Endothelial cell of hepatic sinusoid (primary cell): Measurements from ENCODE around the gene SNTG2.

Source experiments
- in situ Hi-C: cut with HindIII; loops from 2 replicates; pipeline ENCODE4 v1.10.0; 2017; ENCODE audit warnings: low sequenced_read_pairs

SNTG2 gene

DNA sequence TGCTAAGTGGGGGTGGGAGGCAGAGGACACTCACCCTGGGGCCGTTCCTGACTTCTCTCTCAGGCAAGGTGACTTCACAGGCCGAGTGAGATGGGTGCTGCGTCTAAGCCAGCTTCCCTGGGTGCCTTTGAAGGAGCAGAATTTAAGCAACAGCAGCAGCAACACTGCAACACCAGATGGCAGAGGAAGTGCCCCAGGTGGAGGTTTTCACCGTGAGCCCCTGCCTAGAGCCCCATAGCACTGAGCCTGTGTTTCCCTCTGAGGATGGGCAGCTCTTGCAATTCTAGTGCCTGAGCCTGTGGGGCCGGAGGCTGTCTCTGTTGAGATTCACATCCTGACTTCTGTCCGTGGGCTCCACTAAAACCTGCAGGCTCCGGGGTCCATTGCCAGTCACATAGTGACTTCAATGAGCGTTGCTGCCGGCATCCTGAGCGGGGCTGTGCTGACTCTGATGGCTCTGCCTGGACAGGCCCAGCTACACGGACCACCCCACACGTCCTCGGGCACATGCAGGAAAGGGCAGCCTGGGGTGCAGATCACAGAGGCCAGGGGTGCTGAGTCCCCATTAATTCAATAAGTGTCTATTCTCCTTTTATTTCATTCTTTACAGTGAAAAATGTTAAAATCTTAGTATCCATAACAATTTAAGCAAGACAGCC lies 218.8 kb downstream of the SNTG2 start:
- in situ Hi-C loops: no loop called here

DNA sequence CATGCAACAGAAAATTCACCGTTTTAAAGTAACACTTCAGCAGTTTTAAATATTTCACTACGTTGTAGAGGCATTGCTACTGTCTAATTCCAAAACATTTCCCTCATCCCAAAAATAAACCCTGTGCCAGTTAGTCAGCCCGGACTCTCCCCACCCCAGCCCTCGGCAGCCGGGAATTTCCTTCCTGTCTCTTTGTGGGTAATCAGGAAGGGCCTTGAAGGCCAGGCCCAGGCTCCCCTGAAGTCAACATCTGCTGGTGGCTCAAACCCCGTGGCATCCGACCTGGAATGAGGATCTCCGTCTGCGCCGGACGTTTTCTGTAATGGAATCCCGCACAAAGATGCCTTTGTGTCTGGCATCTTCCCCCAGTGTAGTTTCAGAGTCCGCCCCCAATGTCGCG lies 219.6 kb downstream of the SNTG2 start:
- in situ Hi-C loops: no loop called here

GRCh38 chr2:1170711-1171110 lies 220.1 kb downstream of the SNTG2 start:
- in situ Hi-C loops: no loop called here

DNA sequence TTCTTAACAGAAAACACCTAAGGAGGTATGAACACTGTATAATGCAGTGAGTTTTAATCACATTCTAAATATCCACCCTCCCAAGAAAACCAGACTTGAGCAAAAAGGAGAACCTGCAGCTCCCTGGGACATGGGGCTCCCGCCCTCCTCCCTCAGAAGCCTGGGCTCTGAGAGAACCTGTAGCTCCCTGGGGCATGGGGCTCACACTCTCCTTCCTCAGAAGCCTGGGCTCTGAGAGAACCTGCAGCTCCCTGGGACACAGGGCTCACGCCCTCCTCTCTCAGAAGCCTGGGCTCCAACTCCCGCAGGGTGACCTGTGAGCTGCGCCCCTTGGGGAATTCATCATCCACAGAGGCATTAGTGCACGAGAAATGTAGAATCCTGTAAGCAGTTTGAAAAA lies 222.9 kb downstream of the SNTG2 start:
- in situ Hi-C loops: no loop called here

DNA sequence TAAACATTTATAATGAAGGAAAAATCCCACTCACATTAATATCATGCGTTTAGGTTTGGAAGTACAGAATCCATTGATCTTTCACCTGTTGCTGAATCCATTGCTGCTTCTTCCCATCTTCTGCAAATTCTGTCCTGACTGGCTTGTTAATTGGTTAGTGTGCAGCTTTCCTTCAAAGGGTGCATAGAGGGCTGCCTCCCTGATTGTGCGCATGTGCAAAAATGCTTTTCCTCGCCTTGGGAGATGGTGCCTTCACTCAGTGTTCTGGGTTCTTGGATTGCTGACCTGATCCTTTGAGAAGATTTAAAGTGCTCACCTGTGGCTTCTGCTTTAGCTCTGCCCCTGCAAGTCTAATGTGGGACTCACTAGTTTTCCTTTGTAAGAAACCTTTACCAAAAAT lies 231.2 kb downstream of the SNTG2 start:
- in situ Hi-C loops: no loop called here

DNA sequence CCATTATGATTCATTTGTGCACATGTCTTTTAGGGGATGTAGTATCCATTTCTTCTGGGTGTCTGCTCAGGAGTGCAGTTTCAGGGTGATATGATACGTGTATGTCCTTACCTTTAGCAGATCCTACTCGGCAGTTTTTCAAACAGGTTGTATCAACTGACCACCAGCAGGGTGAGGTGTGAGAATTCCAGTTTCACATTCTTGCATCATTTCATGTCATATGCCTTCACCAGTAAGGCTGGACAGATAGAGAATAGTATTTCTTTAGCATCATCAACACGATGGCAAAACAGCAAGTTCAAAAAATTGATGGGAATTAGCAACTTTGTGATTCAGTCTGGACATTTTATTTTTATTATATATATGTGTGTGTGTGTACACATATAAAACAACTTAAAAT lies 232.7 kb downstream of the SNTG2 start:
- in situ Hi-C loops: no loop called here

DNA sequence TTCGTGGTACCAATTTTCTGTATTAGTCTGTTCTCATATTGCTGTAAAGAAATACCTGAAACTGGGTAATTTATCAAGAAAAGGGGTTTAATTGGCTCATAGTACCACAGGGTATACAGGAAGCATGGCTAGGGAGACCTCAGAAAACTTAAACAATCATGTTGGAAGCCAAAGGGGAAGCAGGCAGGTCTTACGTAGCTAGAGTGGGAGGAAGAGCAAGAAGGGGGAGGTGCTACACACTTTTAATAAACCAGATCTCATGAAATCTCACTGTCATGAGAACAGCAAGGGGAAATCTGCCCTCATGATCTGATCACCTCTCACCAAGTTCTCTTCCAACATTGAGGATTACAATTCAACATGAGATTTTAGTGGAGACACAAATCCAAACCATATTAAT lies 235.8 kb downstream of the SNTG2 start:
- in situ Hi-C loops: no loop called here

DNA sequence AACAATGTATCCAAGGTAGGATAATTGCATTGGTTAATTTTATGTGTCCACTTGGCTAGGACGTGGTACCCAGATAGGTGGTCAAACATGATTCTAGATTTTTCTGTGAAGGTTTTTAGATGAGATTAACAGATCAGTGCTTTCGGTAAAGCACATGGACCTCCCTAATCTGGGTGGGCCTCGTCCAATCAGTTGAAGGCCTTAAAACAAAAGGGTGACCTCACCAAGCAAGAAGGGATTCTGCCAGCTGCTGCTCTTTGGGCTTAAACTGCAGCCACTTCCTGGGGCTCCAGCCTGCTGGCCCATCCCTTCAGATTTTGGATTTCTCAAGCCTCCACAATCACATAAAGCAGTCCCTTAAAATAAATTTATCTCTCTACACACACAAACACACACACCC lies 236.5 kb downstream of the SNTG2 start:
- in situ Hi-C loops: no loop called here

DNA sequence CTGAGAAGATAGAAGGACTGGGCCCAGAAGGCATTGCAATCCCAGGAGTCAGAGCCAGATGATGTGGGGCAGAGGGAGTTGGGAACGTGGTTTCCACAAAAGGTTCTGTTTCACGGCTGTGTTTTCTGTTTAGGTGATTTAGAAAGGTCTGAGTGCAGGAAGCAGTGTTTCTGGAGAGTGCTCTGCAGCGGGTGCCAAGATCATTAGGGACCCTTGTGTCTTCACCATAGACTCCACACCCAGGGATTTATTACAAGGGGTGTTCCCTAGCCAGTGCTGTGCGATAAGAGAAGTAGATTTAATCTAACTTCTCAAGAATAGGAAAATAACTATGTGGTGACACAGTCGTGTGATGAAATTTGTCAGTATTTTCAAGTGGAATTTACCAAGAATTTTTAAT lies 241.5 kb downstream of the SNTG2 start:
- in situ Hi-C loops: no loop called here

- in situ Hi-C loops: no loop called here
These were observed 243.2 kb downstream of the SNTG2 start for GRCh38 chr2:1193801-1194200.

GRCh38 chr2:1203772-1204171 lies 253.1 kb downstream of the SNTG2 start:
- in situ Hi-C loops: loop anchor here (5.0 kb wide), 1 partner anchor 51 kb away; no protein-coding TSS in a partner anchor

- in situ Hi-C loops: no loop called here
These were observed 255.2 kb downstream of the SNTG2 start for GRCh38 chr2:1205853-1206252.

- in situ Hi-C loops: no loop called here
These were observed 257.4 kb downstream of the SNTG2 start for GRCh38 chr2:1207962-1208510.

DNA sequence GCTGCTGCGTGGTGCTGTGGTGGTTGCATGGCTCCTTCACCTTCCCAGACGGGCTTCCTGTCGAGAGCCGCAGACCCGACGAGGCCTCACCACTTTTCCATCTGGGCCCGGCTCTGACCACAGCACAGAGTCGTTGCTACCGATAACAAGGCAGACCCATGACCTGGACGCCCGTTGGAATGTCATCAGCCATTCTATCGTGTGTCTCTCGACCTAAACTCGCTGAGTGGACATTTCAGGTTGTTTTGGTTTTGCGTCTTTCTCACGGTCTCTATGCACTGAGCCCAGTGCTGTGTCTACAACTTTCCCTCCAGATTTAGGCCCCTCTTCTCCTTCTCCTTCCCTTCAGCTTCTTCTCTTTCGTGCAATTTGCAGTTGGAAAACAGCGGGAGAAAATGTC lies 257.9 kb downstream of the SNTG2 start:
- in situ Hi-C loops: no loop called here

DNA sequence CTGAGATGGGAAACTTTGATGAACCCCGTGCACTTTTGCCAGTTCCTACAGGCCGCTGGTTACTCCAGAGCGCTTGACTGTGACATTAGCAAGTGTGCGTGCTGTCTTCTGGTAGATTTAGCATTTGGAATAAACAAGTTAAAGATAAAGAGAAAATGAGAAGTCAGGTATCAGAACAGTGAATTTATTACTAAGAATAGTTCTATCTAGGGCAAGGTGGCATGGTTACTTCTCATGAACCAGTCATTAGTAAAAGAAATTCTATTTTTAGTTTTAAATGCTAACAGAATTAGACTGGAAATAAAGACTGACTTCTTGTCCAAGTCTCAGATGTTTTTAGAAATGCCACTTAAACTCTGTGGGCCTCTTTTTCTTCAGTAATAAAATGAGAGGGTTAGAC lies 258.6 kb downstream of the SNTG2 start:
- in situ Hi-C loops: no loop called here

DNA sequence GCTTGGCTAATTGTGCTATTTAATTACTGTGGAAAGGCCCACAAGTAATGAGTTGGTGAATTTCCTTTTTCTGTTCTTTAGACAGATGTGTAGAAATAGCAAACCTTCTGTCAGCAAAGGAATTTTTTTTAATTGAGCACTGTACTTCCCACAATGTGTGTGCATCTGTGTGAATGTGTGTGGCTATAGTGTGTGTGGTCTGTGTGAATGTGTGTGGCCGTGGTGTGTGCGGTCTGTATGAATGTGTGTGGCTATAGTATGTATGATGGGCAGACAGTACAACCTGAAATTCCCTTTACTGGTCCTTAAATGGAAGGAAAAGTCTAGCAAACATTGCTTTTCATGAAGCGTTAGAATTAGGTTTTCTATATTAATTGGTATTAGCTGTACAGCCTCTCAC lies 259.1 kb downstream of the SNTG2 start:
- in situ Hi-C loops: no loop called here

- in situ Hi-C loops: no loop called here
These were observed 259.7 kb downstream of the SNTG2 start for GRCh38 chr2:1210352-1210751.

- in situ Hi-C loops: no loop called here
These were observed 269.4 kb downstream of the SNTG2 start for GRCh38 chr2:1219901-1220573.

GRCh38 chr2:1222056-1222455 lies 271.4 kb downstream of the SNTG2 start:
- in situ Hi-C loops: no loop called here

DNA sequence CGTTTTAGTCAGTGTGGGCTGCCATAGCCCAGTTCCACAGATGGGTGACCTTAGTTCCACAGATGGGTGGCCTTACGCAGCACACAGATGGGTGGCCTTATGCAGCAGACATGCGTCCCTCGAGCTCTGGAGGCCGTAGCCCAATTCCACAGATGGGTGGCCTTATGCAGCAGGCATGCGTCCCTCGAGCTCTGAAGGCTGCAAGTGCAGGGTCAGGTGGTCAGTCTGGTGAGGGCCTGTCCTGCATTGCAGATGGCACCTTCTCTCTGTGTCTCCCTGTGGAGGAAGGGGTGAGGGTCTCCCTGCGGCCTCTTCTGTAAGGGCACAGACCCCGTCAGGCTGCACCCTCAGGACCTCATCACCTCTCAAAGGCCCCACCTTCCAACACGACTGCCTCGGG lies 273.1 kb downstream of the SNTG2 start:
- in situ Hi-C loops: no loop called here

DNA sequence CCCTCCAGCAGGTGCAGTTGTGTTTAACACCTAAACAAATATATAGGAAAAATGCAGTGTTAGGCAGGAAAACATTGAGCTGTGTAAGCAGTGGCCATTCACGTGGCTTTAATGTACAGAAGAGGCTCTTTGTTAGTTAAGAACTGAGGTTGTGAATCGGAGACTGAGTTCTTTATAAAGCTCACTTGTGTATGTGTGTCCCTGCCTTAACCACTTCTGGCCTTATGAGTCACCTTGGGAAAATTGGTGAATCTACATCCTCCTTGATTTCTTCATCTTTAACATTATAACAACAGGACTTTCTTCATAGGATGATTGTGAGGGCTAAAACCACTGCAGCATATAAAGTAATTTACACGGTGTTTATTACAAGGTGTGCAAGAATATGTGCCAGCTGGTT lies 274.3 kb downstream of the SNTG2 start:
- in situ Hi-C loops: no loop called here

DNA sequence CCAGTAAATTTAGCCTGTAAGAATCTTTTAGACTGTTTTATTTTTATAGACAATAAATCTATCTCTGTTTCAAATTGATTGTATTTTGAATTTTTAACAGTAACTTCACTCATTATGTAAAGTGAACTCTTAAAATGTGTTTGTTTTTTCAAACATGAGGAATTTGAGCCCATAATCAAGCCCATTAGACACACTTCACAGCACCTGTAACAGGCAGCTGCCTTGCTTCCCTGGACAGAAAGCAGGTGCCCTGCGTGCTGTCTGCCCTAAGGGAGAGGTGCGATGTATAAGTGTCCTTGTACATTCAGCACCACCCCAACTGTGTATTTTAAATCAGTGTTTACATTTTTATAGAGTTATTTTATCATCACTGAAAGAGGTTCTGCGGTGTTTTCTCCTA lies 276.1 kb downstream of the SNTG2 start:
- in situ Hi-C loops: no loop called here
